Measurements from ENCODE around the gene CMTM7.

- no peak for TF ChIP-seq CTCF (IDR thresholded peaks at IDR 0.05; ENCODE audit: low read depth, low read length)
- TF ChIP-seq EZH2phosphoT487 (IDR thresholded peaks at IDR 0.05; ENCODE audit: low read depth): no peak
Observed at GRCh38 chr3:32457971-32458471, 66.4 kb downstream of the CMTM7 start.

All from OCI-LY3 (cell line).